Ovary (tissue), 9 donors: ENCODE measurements around the gene PRSS27. TPM values are rescaled to one million over a fixed set of nuclear protein-coding genes. Genes with fewer than 3 reads are reported as not detected.

Experiments used
- DNase-seq, 5 donors: peaks; one replicate each; pipeline ENCODE4 v3.0.0-alpha.2; 2019 to 2020
- H3K27ac ChIP-seq, 2 donors: fragments of 200-600 bp; one replicate each; pipeline versions ENCODE4 v1.5.1 to v1.8.0; 2019 to 2022
- H3K27me3 ChIP-seq: fragments of 200-600 bp; one replicate; pipeline ENCODE4 v1.8.0; 2022
- H3K36me3 ChIP-seq: fragments of 200-600 bp; sonication (generic); one replicate; pipeline ENCODE4 v1.5.1; 2019
- H3K4me1 ChIP-seq: one replicate; pipeline ENCODE4 v1.8.1; 2013; ENCODE audit warnings: mild to moderate bottlenecking, moderate library complexity; ENCODE audit not compliant: insufficient read depth
- H3K4me3 ChIP-seq: fragments of 200-600 bp; sonication (generic); one replicate; pipeline ENCODE4 v1.5.1; 2017
- H3K9me3 ChIP-seq, 2 donors: fragments of 200-600 bp in 1 of 2; sonication (generic) in 1 of 2; one replicate each; pipeline versions ENCODE4 v1.5.1 to v1.8.1; 2013 to 2019; ENCODE audit warnings: mild to moderate bottlenecking in 1 of 2, moderate library complexity in 1 of 2
- CTCF ChIP-seq, 3 donors: fragments of 450-650 bp in 2 of 3; fragments of 200-600 bp in 1 of 3; IDR thresholded peaks; one replicate each; pipeline versions ENCODE4 v1.5.1 to v1.8.0; 2016 to 2022; ENCODE audit warnings: antibody characterized with exemption in 3 of 3, mild to moderate bottlenecking in 1 of 3
- EP300 ChIP-seq: sonication (generic); formaldehyde crosslinking; IDR thresholded peaks from one replicate; pipeline ENCODE4 v1.6.1; 2017; ENCODE audit warnings: antibody characterized with exemption
- POLR2A ChIP-seq: fragments of 450-650 bp; IDR thresholded peaks from one replicate; pipeline ENCODE4 v1.6.1; 2017; ENCODE audit warnings: antibody characterized with exemption, mild to moderate bottlenecking, moderate library complexity
- WGBS, 3 donors: extraction: QIAGEN DNeasy Blood & Tissue Kit in 1 of 3; methylation state at CpG; one replicate each; pipeline versions ENCODE4 v1.1.5 to v1.1.7; 2013 to 2017; 5-methylcytosine and 5-hydroxymethylcytosine counted together
- intact Hi-C, 4 donors: fragments of 100-400 bp; cut with DNase I; formaldehyde crosslinking; loops; one replicate each; pipeline versions ENCODE4 v1.11.0 to v1.15.1; 2022 to 2023
- polyA plus RNA-seq, 2 donors: library from polyadenylated mRNA; stranded (reverse); fragments of 200-250 nt in 1 of 2; fragments of 350-450 nt in 1 of 2; fragmentation: Illumina TruSeq in 1 of 2; extraction: RNeasy Lipid Tissue Mini Kit (QIAGEN cat#74804) in 1 of 2; gene quantifications; one replicate each; pipeline ENCODE4 v1.2.3, GENCODE V29; 2013 to 2014
- total RNA-seq, 7 donors: library from RNA; depleted of rRNA in 2 of 7; stranded (reverse); fragments of >200 nt in 2 of 7; fragmentation: NEBNext Ultra II Directional in 3 of 7; extraction: Animal tissue kit (Norgen Biotek cat#: 25700) in 3 of 7; gene quantifications; one replicate each; pipeline versions ENCODE4 v1.1.0 to v1.2.4, GENCODE V29; 2016 to 2023
- donor health status: DM: no; HTN: no; CAD: no; lungs with moderate emphysema.
- donor health status: DM: no; HTN: no; CAD: no.
- donor health status: Bipolar disorder and iron deficiency.
- donor health status: DM: yes; HTN: yes; CAD: no.
- donor health status: DM: no; HTN: no; CAD: no.
- donor health status: DM: yes; HTN: yes; CAD: no.

PRSS27 gene
- total and polyA plus RNA-seq, 9 donors = 0.46 to 1.3 (median 1.1) TPM; not detected in 1

- H3K4me3 ChIP-seq = no peak overlapping the region
- no peak for TF ChIP-seq EP300
- no peaks in the 10 kb centered on the region for H3K36me3 ChIP-seq
- no peak for DNase-seq
- H3K27me3 ChIP-seq = no peaks in the 10 kb centered on the region
- H3K4me1 ChIP-seq = peaks cover 1% of the 10 kb centered on the region
- 48 to 53% (median 48%) methylated on average over 15 to 17 of the region's 17 CpGs for WGBS, 3 donors
- no peak overlapping the region for H3K27ac ChIP-seq
- intact Hi-C loops = loop anchor here in 1 of 4 donors (10.0 kb wide), 1 partner anchor 61 kb away; no protein-coding TSS in a partner anchor
- no peaks in the 10 kb centered on the region for H3K9me3 ChIP-seq
These were observed 3.8 kb downstream of the PRSS27 start for GRCh38 chr16:2715966-2716885.

GRCh38 chr16:2715519-2715918 is 4.5 kb downstream of the PRSS27 start:
- Histone ChIP-seq H3K27ac (no peak overlapping the region), H3K9me3 (no peaks in the 10 kb centered on the region), H3K4me3 (no peak overlapping the region), H3K36me3 (no peaks in the 10 kb centered on the region), H3K27me3 (no peaks in the 10 kb centered on the region), H3K4me1 (peaks cover 1% of the 10 kb centered on the region)
- TF ChIP-seq POLR2A = no peak
- TF ChIP-seq CTCF (IDR thresholded peaks at IDR 0.05) = no peak
- no peak for TF ChIP-seq EP300
- WGBS, 3 donors = 0 to 5% (median 3%) methylated on average over 8 to 33 of the region's 33 CpGs
- DNase-seq = peak in 4 of 5 donors; percentile 44 to 78 (median 69)
- intact Hi-C loops = loop anchor here in 1 of 4 donors (10.0 kb wide), 1 partner anchor 61 kb away; no protein-coding TSS in a partner anchor

GRCh38 chr16:2715064-2715463 is 5.0 kb downstream of the PRSS27 start:
- Histone ChIP-seq H3K27ac (no peak overlapping the region), H3K4me3 (no peak overlapping the region), H3K9me3 (no peaks in the 10 kb centered on the region), H3K4me1 (peaks cover 1% of the 10 kb centered on the region), H3K27me3 (no peaks in the 10 kb centered on the region), H3K36me3 (no peaks in the 10 kb centered on the region)
- WGBS, 3 donors = 13 to 20% (median 18%) methylated on average over 9 of the region's 9 CpGs
- DNase-seq = no peak
- TF ChIP-seq EP300 = no peak
- no peak for TF ChIP-seq CTCF (IDR thresholded peaks at IDR 0.05)
- no peak for TF ChIP-seq POLR2A
- intact Hi-C loops = loop anchor here in 1 of 4 donors (10.0 kb wide), 1 partner anchor 60 kb away; no protein-coding TSS in a partner anchor

- no peak for TF ChIP-seq EP300
- no peak for TF ChIP-seq CTCF (IDR thresholded peaks at IDR 0.05)
- TF ChIP-seq POLR2A = no peak
- DNase-seq = no peak
- intact Hi-C loops = loop anchor here in 1 of 4 donors (10.0 kb wide), 1 partner anchor 59 kb away; no protein-coding TSS in a partner anchor
- Histone ChIP-seq H3K27me3 (no peaks in the 10 kb centered on the region), H3K9me3 (no peaks in the 10 kb centered on the region), H3K27ac (no peak overlapping the region), H3K36me3 (no peaks in the 10 kb centered on the region), H3K4me1 (peaks cover 1% of the 10 kb centered on the region), H3K4me3 (no peak overlapping the region)
- WGBS, 3 donors = 76 to 81% (median 78%) methylated on average over 26 to 28 of the region's 28 CpGs
These were observed 5.8 kb downstream of the PRSS27 start for GRCh38 chr16:2713985-2714774.
